ENCODE data around the gene MARCHF11.

MARCHF11 gene

DNA sequence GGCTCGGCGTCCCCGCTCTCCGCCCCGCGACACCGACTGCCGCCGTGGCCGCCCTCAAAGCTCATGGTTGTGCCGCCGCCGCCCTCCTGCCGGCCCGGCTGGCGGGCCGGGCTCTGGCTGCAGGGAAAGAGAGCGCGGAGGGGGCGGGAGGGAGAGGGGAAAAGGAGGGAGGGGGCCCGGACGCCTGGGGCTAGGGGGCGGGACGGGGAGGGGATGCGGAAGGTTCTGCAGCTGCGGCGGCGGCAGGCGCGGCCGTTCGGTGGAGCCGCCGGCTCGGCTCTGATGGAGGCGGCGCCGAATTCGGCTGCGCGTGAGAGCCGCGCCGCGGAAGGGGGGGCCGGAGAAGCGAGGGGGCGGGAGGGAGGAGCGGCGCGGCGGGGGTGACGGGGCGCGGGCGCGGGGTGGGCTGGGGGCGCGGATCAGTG lies at the start of gene MARCHF11:
TSS of gene MARCHF11 (minus strand) at position 281 of the 425 bp plus-strand sequence. CDS start at position 65, 216 bp downstream.
- no peak for DNase-seq

DNA sequence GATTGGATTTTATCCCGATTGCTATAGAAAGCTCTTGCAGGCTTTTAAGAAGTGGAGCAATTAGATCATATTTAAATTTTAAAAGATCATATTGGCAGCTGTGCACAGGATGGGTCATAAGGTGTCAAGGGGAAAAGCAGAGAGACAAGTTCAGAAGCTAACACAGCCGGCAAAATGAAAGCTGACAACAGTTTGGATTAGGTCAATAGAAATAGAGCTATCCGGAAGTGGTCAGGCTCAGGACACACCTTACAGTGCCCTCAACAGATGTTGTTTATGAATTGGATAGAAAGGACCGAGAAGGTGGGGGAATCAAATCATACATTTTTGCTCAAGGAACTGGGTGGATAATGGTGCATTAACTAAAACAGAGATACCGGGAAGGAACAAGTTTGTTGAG lies 46.3 kb upstream of the MARCHF11 start:
- DNase-seq: no peak

DNA sequence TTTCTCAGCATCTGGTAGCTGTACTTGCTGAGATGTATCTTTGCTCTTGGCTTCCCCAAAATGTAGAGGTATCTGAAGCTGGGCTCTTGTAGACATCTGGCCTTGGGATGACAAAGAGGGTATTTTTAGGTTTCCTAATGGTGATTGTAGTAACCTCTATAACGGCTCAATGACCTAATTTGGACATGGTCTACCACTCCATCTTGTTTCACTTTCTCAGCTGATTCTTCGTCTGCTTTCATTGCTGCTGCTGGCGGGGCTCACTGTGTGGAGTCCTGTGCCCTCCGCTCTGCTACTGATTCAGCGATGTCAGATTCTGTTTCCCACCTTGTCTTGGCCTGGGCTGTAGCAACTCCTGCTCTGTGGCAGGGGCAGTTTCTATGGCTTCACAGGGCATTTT lies 12.7 kb upstream of the MARCHF11 start:
- no peak for DNase-seq

DNA sequence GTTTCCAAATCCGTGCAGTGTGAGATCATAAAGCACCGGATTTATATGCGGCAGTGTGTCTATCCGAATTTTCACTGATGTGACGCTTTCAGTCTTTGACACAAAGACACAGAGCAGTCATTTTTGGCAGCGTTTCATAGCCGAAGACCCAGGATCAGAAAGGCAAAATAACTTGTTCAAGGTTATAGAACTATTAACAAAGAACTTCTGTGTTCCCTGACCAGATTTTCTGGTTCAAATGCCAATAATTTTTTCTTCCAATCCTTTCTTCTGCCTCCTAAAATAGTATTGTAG lies 1.1 kb upstream of the MARCHF11 start:
- no peak for DNase-seq

GRCh38 chr5:16179936-16180788 lies 571 bp upstream of the MARCHF11 start:
- no peak for DNase-seq

DNA sequence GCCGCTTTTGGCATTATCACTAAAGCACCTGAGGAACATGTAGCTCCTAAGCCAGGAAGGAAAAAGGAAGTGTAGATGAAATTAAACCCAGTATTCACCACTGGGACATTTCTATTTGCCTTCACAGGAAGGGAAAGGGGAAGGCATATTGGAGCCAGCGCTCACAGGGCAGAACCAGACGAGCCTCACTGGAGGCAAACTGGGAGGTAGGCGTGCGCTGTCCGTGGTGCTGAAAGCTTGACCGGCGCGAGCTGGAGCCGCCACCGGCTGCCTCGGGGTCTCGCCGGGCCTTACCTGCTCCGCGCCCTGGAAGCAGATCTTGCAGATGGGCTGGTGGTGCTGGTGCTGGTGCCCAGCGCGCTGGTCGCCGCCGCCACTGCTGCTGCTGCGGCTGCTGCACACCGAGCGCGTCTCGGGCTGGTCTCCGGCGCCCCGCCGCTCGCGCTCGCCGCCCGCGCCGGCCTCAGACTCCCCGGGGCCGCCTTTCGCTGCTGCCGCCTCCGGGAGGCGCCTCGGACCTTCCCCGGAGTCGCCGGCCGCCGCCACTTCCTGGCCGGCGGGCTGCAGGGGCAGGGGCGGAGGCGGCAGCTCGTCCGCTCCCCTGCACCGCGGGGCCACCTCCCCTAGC lies 732 bp downstream of the MARCHF11 start:
- DNase-seq: peak in 1 of 2 experiments; percentile 3

DNA sequence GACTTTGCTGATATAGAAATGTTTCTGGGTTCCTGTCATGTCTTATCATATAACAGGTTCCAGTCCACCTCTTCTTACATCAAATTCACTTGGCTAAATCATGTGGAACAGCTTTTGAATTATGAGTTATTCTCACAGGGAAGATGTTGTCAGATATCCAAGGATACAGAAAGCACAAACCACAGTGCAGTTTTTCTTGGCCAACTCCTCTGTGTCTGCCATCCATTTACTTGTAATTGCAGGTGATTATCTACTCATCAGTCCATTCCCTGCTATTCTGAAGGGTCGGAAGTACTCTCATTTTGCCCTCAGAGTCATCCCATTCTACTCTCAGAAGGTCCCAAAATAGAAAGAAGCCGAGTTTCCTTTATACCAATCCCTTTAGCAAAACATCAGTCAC lies 10.0 kb downstream of the MARCHF11 start:
- DNase-seq: no peak

DNA sequence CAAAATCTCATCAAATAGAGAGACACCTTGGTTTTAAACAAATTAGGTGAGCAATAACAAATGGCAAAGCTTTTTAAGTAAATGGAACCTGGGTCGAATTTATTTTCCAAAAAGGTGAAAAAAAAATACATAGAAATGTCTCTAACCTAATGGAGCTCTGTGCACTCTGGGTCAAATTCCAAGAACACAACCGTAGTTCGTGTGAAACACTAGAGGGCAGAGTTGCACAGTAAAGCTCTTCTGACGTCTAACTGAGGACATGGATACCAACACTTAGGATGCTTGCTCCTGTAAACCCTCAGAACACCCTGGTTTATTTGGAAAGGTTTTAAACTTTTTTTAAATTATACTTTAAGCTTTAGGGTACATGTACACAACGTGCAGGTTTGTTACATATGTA lies 18.9 kb downstream of the MARCHF11 start:
- DNase-seq: peak; percentile 82 to 86

- DNase-seq: no peak
These were observed 20.0 kb downstream of the MARCHF11 start for GRCh38 chr5:16159636-16160035.

DNA sequence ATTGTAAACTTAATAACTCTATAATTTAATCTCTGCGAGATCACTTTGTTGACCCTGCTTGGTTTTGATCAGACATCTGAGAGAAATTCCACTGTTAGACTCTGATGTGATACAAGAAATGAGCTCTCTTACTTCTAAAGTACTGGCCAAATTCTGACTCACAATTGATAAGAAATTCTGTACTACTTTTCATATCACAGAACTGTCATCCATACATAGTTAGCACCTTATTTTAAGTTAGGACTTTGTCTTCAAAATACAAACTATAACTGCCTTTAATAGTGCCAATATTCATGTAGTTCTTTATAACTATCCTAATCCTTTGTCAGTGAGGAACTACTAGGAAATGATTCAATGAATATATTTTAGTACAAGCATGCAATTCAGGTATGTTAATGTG lies 23.4 kb downstream of the MARCHF11 start:
- no peak for DNase-seq

- no peak for DNase-seq
These were observed 26.7 kb downstream of the MARCHF11 start for GRCh38 chr5:16152601-16153568.

DNA sequence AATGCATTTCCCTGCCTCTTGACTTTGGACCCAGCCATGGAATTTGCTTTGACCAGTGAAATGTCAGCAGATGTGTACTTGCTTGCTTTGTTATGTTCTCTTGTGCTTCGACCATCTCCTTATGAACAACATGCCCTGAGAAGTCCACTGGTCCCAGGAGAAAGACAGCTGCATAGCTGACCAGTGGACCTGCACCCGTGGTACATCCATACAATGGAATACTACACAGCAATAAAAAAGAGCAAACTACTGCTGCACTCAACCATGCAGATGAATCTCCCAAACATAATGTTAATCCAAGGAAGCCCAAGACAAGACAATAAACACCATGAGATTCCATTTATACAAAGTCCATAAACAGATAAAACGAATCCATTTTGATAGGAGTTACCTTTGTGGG lies 30.0 kb downstream of the MARCHF11 start:
- no peak for DNase-seq

DNA sequence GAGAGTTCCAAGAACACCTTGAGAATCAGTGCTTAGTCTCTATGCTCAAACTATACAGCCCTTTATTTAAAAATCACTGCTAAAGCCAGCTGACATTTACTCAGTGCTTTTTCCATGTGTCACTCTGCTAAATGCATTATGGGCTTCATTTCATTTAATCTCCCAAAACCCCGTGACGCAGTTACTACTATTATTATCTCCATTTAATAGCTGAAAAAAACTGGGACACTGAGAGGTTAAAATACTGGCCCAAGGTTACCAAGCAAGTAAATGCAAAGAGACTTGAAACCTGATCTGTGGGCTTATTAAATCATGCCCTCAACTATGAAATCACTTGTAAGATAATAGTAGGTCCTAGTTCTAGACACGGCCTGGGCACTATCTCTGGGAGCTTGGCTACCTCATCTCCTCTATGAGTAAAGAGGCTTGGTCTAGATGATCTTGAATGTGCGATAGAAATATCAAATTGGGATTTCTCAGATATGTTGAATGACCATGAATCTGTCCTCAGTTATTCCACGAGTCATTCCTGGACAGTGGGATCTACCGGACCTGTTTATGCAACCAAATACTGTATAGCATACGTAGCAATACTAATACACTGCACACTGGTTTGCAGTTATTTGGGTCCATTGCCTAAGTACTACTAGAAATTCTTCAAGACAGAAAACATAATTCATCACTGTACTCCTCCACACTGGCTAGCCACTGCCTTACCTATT lies 32.3 kb downstream of the MARCHF11 start:
- DNase-seq: no peak

DNA sequence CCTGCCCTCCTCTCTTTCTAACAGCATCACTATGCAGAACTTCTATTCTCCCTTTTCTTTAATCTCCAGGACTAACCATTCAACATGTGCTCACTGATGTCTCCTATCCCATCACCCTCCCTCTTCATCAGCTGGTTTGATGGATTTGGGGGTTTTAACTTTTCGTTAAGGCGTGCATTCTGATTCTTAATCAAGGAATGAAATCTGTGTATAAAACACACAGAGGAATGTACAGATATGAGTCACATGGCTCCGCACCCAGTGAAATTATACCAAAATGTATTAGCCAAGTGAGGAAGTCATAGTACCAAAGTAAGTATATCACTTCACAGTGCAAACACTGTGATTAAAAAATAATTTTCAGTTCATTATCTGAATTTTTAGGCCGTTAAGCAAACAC lies 35.2 kb downstream of the MARCHF11 start:
- DNase-seq: no peak

DNA sequence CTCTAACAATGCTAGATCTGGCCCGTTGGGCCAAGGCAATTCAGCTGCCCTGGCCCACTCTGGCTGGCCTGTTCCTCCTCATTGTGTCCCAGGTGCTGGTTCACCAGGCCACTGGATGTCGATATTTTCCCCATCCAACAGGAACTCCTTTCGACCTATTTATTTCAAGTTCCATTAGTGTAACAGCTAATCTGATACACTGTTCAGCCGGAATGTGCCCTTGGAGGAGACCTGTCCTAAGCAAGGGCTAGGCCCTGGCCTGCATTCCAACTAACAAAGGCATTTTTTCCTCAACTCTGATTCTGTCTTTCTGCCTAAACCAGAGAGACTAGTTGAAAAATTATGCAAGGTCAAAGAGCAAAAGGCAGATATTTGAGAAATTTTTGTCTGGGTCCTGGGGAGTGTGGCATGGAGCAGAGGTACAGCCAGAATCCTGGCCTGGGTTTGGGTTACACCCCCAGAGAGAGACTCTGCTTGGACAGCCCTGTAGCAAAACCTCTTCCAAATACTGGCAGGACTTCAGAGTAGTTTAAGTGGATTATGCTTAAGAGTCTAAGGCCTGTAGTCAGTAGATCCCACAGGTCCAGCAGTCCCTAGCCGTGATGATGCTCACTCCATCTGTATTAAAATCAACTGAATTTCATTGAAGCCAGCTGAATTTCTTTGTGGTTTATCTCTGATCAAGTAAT lies 36.1 kb downstream of the MARCHF11 start:
- DNase-seq: no peak

GRCh38 chr5:16140944-16141343 lies 38.6 kb downstream of the MARCHF11 start:
- DNase-seq: no peak

- peak; percentile 43 to 67 for DNase-seq
These were observed 39.2 kb downstream of the MARCHF11 start for GRCh38 chr5:16140417-16140816.

GRCh38 chr5:16137177-16137576 lies 42.4 kb downstream of the MARCHF11 start:
- DNase-seq: no peak

GRCh38 chr5:16135506-16135905 lies 44.1 kb downstream of the MARCHF11 start:
- DNase-seq: no peak

DNA sequence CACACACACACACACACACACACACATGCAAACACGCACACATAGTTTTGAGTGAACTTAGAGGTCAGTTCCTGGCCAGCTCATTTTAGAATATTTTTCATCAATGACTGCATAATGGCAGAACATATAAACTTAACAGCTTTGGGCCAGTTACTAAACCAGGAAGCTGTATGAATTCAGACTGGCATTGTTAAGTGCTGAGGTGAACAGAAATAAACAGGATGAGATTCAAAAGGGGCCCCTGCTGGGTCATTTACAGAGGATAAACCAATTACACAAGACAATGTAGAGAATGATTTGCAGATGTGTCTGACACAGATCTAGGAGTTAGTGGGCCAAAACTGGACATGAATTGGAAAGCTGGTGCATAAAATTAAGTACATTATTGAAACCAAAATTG lies 44.6 kb downstream of the MARCHF11 start:
- no peak for DNase-seq

GRCh38 chr5:16134204-16134603 lies 45.4 kb downstream of the MARCHF11 start:
- no peak for DNase-seq

DNA sequence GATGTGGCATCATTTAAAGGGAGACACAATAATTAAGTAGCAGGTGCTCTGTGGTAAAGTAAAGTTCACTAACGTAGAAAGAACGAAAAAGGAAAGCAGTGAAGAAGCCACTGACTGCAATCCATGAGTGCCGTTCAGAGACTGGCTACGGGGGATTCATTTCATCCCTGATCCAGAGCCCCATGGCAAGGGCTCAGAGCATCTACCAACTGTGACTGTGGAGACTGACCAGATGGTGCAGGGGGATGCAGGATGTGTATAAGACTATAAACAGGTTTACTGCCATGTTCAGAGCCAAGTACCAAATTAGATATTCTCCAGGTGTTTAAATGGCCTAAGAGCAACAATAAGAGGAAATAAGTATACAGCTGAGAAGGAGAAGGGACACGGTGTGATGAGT lies 47.7 kb downstream of the MARCHF11 start:
- DNase-seq: no peak
